GM12878 (cell line): ENCODE measurements around the gene TNK2. TPM values are rescaled to one million over a fixed set of nuclear protein-coding genes. Genes with fewer than 3 reads are reported as not detected.

Experiments
- ATAC-seq: fragments of 200-7000 bp; cut with Tn5 transposase; 3 replicates; pipeline ENCODE4 v1.9.1; 2020; ENCODE audit warnings: mild to moderate bottlenecking, moderate library complexity
- BruUV-seq: library from RNA; stranded (reverse); fragments of 400-500 nt; replicated peaks from 2 replicates; lab custom pipeline; 2021; lab: Mats Ljungman, UMichigan
- CTCF ChIA-PET: fragments of 300-600 bp; sonication (Branson Sonifier 250); formaldehyde crosslinking; extraction: SDS; loops from one replicate; lab custom pipeline; 2021; ENCODE audit warnings: inconsistent platforms; lab: Yijun Ruan, JAX
- POLR2A ChIA-PET: fragments of 350-600 bp; formaldehyde crosslinking; extraction: SDS; loops from one replicate; lab custom pipeline; 2021; ENCODE audit warnings: inconsistent platforms; lab: Charles Lee
- RAD21 ChIA-PET: fragments of 300-600 bp; sonication (Branson Sonifier 250); formaldehyde crosslinking; loops from one replicate; lab custom pipeline; 2023; ENCODE audit warnings: antibody characterized with exemption; ENCODE audit not compliant: unreplicated experiment; lab: Charles Lee
- SMC1A ChIA-PET: fragments of 300-600 bp; sonication (Branson Sonifier 250); formaldehyde crosslinking; loops from one replicate; lab custom pipeline; 2023; ENCODE audit not compliant: unreplicated experiment, uncharacterized antibody; lab: Charles Lee
- DNase-seq: peaks from one replicate; pipeline ENCODE4 v3.0.0-alpha.2; 2011; ENCODE audit warnings: low read depth, low spot score
- FAIRE-seq: peaks from 3 replicates; lab custom pipeline; 2011; peaks lifted over from hg19 to GRCh38; lab: Jason Lieb, UNC
- H2AFZ ChIP-seq: 2 replicates; pipeline ENCODE4 v1.6.0; 2011; ENCODE audit warnings: low read depth, low read length, control low read depth; ENCODE audit not compliant: control insufficient read depth
- H3K27ac ChIP-seq: 2 replicates; pipeline ENCODE4 v1.5.1; 2011; ENCODE audit warnings: control low read depth; ENCODE audit not compliant: control insufficient read depth, insufficient read depth
- H3K27me3 ChIP-seq, 2 experiments: replicated peaks in 1 of 2; 2 replicates each; pipeline versions ENCODE4 v1.6.0 to v1.6.1; 2011; ENCODE audit warnings: low read length in 1 of 2; ENCODE audit not compliant: control insufficient read depth in 2 of 2, insufficient read depth in 2 of 2
- H3K36me3 ChIP-seq, 2 experiments: 2 replicates each; pipeline ENCODE4 v1.5.1; 2011; ENCODE audit warnings: low read length in 1 of 2; ENCODE audit not compliant: control insufficient read depth in 2 of 2, insufficient read depth in 2 of 2
- H3K4me1 ChIP-seq: 2 replicates; pipeline ENCODE4 v1.6.1; 2011; ENCODE audit warnings: mild to moderate bottlenecking, low read length, moderate library complexity, mixed read lengths; ENCODE audit not compliant: control insufficient read depth, insufficient read depth
- H3K4me2 ChIP-seq: 2 replicates; pipeline ENCODE4 v1.6.0; 2011; ENCODE audit warnings: control low read depth; ENCODE audit not compliant: control insufficient read depth, insufficient read depth
- H3K4me3 ChIP-seq: fragments of 200-600 bp; sonication (generic); 2 replicates; pipeline ENCODE4 v1.5.1; 2016
- H3K79me2 ChIP-seq: 2 replicates; pipeline ENCODE4 v1.6.0; 2011; ENCODE audit warnings: low read length; ENCODE audit not compliant: control insufficient read depth, insufficient read depth
- H3K9ac ChIP-seq: 2 replicates; pipeline ENCODE4 v1.8.0; 2011; ENCODE audit warnings: low read length, control low read depth, mixed read lengths; ENCODE audit not compliant: control insufficient read depth, insufficient read depth
- H3K9me3 ChIP-seq: replicated peaks from 3 replicates; pipeline ENCODE4 v1.5.1; 2011; ENCODE audit warnings: mild to moderate bottlenecking, low read length; ENCODE audit not compliant: control insufficient read depth, insufficient read depth
- H4K20me1 ChIP-seq: 2 replicates; pipeline ENCODE4 v1.6.0; 2011; ENCODE audit not compliant: control insufficient read depth, insufficient read depth
- CEBPZ ChIP-seq: fragments of 150-350 bp; IDR thresholded peaks from 2 replicates; pipeline ENCODE4 v1.6.1; 2016; ENCODE audit warnings: low read depth, low read length
- E2F8 ChIP-seq: fragments of 450-650 bp; IDR thresholded peaks from 2 replicates; pipeline ENCODE4 v1.6.1; 2018; ENCODE audit warnings: mild to moderate bottlenecking, low read depth, moderate library complexity; ENCODE audit not compliant: partially characterized antibody
- MTA3 ChIP-seq: IDR thresholded peaks from 2 replicates; pipeline ENCODE4 v1.6.1; 2012; ENCODE audit warnings: low read length, inconsistent platforms, borderline replicate concordance
- MXI1 ChIP-seq: fragments of 150-350 bp; IDR thresholded peaks from 2 replicates; pipeline ENCODE4 v1.6.1; 2011; ENCODE audit warnings: low read depth, mild to moderate bottlenecking, inconsistent platforms, low read length, improper control_type of control experiment
- NBN ChIP-seq: fragments of 450-650 bp; IDR thresholded peaks from 2 replicates; pipeline ENCODE4 v1.6.1; 2016
- PRDM15 ChIP-seq: fragments of 450-650 bp; formaldehyde crosslinking; IDR thresholded peaks from 2 replicates; pipeline ENCODE4 v1.4.0; 2020; ENCODE audit warnings: mild to moderate bottlenecking, moderate library complexity
- SPI1 ChIP-seq: IDR thresholded peaks from 2 replicates; pipeline ENCODE4 v1.6.1; 2011; ENCODE audit warnings: low read depth, mild to moderate bottlenecking, low read length, moderate library complexity, borderline replicate concordance; ENCODE audit not compliant: insufficient read depth
- WRNIP1 ChIP-seq: IDR thresholded peaks from 2 replicates; pipeline ENCODE4 v1.6.1; 2011; ENCODE audit warnings: low read depth, low read length, improper control_type of control experiment, borderline replicate concordance
- YBX1 ChIP-seq: fragments of 450-650 bp; IDR thresholded peaks from 2 replicates; pipeline ENCODE4 v1.6.1; 2016; ENCODE audit warnings: antibody characterized with exemption
- ZBTB33 ChIP-seq: fragments of 450-650 bp; IDR thresholded peaks from 2 replicates; pipeline ENCODE4 v1.6.1; 2017; ENCODE audit warnings: mild to moderate bottlenecking
- WGBS: methylation state at CpG from one replicate; pipeline ENCODE4 v1.1.6; 2016; ENCODE audit warnings: low lambda C conversion rate; ENCODE audit not compliant: insufficient replicate concordance, insufficient coverage; ENCODE audit errors: missing lambda C conversion rate; 5-methylcytosine and 5-hydroxymethylcytosine counted together
- in situ Hi-C: fragments of 300-500 bp; cut with MboI; formaldehyde crosslinking; loops from 9 replicates; pipeline ENCODE4 v1.14.3; 2018; ENCODE audit warnings: mixed read lengths
- intact Hi-C: fragments of 100-400 bp; cut with micrococcal nuclease; formaldehyde crosslinking; loops from one replicate; pipeline ENCODE4 v1.14.2; 2022; ENCODE audit not compliant: unreplicated experiment
- polyA plus RNA-seq, 11 experiments: library from polyadenylated mRNA; depleted of rRNA in 4 of 11; unstranded in 6 of 11; stranded (reverse) in 5 of 11; fragments of >200 nt; fragmentation: Nextera tagmentation in 4 of 11; fragmentation: Illumina TruSeq in 1 of 11; extraction: Ambion mirVana in 4 of 11; extraction: Trizol in 1 of 11; gene quantifications; 1 replicate in 1 of 11; 2 replicates in 10 of 11; pipeline versions ENCODE4 v1.2.1 to v1.2.3, GENCODE V29; 2011 to 2016; ENCODE audit warnings: inconsistent platforms in 2 of 11, missing spikeins in 2 of 11, low read depth in 1 of 11
- total RNA-seq, 4 experiments: library from RNA; depleted of rRNA in 3 of 4; stranded (reverse); fragments of >200 nt in 3 of 4; fragmentation: Illumina TruSeq in 1 of 4; extraction: Trizol in 1 of 4; gene quantifications; 2 replicates each; pipeline versions ENCODE4 v1.2.1 to v1.2.3, GENCODE V29; 2013 to 2021

The TNK2 gene
- total and polyA plus RNA-seq, 10 of the 15 experiments (the other 5 are each of a cell fraction or from before 2014, with no cell fraction given): 0.13 to 47.8 (median 10.8) TPM

- TF ChIP-seq CEBPZ (no peak), WRNIP1 (no peak)
Observed at GRCh38 chr3:195853996-195854395, 54.4 kb downstream of the TNK2 start (continued).

- Histone ChIP-seq H3K27ac (no peak overlapping the region), H3K9ac (no peak overlapping the region), H2AFZ (no peak overlapping the region), H3K4me1 (peaks cover 3% of the 10 kb centered on the region; the same call in 1 of the 2 replicates), H3K4me2 (no peak overlapping the region), H3K79me2 (no peaks in the 10 kb centered on the region), H3K9me3 (no peaks in the 10 kb centered on the region), H4K20me1 (no peaks in the 10 kb centered on the region), H3K36me3 (no peaks in the 10 kb centered on the region), H3K27me3 (no peaks in the 10 kb centered on the region), H3K4me3 (no peak overlapping the region)
- ChIA-PET RAD21 (interaction anchor here (1.3 kb wide), 1 partner anchor 292 kb away, joined by 3 read pairs; no protein-coding TSS in a partner anchor), CTCF (interaction anchor here (0.6 to 1.6 kb wide), 7 partner anchors 9 to 1450 kb away, joined by 3 to 5 read pairs (median 4); partner anchors contain the start of gene XXYLT1), SMC1A (interaction anchor here (0.9 kb wide), 1 partner anchor 9 kb away, joined by 3 read pairs; no protein-coding TSS in a partner anchor), POLR2A (no interaction called here)
- no peak for ATAC-seq
- BruUV-seq: no TSS peak
- no peak for DNase-seq
- intact Hi-C loops: loop anchor here (5.0 to 10.0 kb wide), 3 partner anchors 201 to 578 kb away; partner anchors contain the start of gene XXYLT1
- in situ Hi-C loops: no loop called here
- no peak for FAIRE-seq
- 86% methylated on average over 20 of the region's 20 CpGs for WGBS
- TF ChIP-seq ZBTB33 (no peak), YBX1 (no peak), NBN (no peak), SPI1 (no peak), MTA3 (no peak), PRDM15 (no peak), MXI1 (no peak), E2F8 (no peak)
Observed at GRCh38 chr3:195853036-195853435, 55.3 kb downstream of the TNK2 start.
